ENCODE data around the gene MXI1. TPM values are rescaled to one million over a fixed set of nuclear protein-coding genes. Genes with fewer than 3 reads are reported as not detected.
A peak's percentile ranks its signal among the peaks of the same experiment; 100 is the strongest.

Gene MXI1
- total RNA-seq, 2 experiments from 2014 or later, result 11.7 to 22.3 TPM

DNA sequence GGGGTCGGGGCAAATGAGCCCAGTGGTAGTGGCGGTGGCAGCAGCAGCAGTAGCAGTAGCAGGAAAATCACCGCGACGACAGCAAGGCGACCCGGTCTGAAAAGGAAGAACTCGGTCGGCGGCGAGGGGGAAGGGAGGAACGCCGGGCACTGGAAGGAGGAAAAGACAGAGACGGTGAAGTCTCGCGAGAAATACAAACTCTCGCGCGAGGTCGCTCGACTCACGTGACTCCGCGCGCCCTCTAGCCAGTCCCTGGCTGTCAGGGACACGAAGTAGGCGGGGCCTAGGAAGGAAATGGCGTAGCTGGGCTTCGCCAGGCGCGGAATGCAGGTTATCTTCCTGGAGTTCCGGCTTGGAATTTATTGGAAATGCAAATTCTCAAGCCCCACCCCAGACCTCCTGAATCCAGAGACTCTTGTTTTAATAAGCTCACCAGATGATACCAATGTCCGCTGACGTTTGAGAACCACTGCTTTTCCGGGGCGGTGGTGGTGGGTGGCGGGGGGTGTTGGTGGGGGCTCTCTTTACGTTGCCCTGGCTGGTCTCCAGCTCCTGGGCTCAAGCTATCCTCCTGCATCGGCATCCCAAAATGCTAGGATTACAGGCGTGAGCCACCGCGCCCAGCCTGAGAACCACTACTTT lies 97.5 kb downstream of the MXI1 start, which contains the start of gene SMNDC1:
Gene SMNDC1 (minus strand): TSS at position 141 of the 642 bp plus-strand sequence. CDS start 1,333 bp downstream, outside the sequence.
- Histone ChIP-seq H2AFZ (ENCODE audit: low read length) (peak within 1 kb of the TSS; percentile 87), H3K9me3 (ENCODE audit: low read length) (no peaks in the 10 kb centered on the region), H3K9me2 (ENCODE audit: insufficient read depth, low read length) (no peaks in the 10 kb centered on the region), H3K36me3 (ENCODE audit: insufficient read depth, low read length) (peaks cover 40% of the 10 kb centered on the region), H4K20me1 (ENCODE audit: insufficient read depth, low read length) (peaks cover 38% of the 10 kb centered on the region), H3K4me2 (ENCODE audit: low read length) (peak within 1 kb of the TSS; percentile 89), H3K27ac (ENCODE audit: low read depth, low read length, poor library complexity, severe bottlenecking) (peak within 1 kb of the TSS; percentile 69), H3K79me2 (ENCODE audit: insufficient read depth, low read depth, low read length) (peaks cover 48% of the 10 kb centered on the region), H3K4me3 (ENCODE audit: low read depth, low read length, poor library complexity, severe bottlenecking) (peak within 1 kb of the TSS; percentile 99), H3K4me1 (ENCODE audit: insufficient read depth, low read length, poor library complexity, severe bottlenecking) (peaks cover 49% of the 10 kb centered on the region)
- ChIA-PET POLR2A (interaction anchor here (0.6 to 1.8 kb wide), 23 partner anchors 8 to 345 kb away, joined by 3 to 18 read pairs (median 4); partner anchors contain the start of gene RBM20), CTCF (ENCODE audit: unreplicated experiment) (interaction anchor here (0.5 to 1.1 kb wide), 4 partner anchors 46 to 242 kb away, joined by 3 to 6 read pairs (median 4); no protein-coding TSS in a partner anchor)
- BruUV-seq (replicated peaks), result no TSS peak
- intact Hi-C loops (cut with micrococcal nuclease; ENCODE audit: unreplicated experiment), result loop anchor here (2.0 to 10.0 kb wide), 4 partner anchors 98 to 610 kb away; partner anchors contain the start of genes BBIP1, MXI1 and SHOC2
- TF ChIP-seq, protein P1, sequence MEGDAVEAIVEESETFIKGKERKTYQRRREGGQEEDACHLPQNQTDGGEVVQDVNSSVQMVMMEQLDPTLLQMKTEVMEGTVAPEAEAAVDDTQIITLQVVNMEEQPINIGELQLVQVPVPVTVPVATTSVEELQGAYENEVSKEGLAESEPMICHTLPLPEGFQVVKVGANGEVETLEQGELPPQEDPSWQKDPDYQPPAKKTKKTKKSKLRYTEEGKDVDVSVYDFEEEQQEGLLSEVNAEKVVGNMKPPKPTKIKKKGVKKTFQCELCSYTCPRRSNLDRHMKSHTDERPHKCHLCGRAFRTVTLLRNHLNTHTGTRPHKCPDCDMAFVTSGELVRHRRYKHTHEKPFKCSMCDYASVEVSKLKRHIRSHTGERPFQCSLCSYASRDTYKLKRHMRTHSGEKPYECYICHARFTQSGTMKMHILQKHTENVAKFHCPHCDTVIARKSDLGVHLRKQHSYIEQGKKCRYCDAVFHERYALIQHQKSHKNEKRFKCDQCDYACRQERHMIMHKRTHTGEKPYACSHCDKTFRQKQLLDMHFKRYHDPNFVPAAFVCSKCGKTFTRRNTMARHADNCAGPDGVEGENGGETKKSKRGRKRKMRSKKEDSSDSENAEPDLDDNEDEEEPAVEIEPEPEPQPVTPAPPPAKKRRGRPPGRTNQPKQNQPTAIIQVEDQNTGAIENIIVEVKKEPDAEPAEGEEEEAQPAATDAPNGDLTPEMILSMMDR (conservative IDR thresholded peaks at IDR 0.05; ENCODE audit: low read length), result no peak
- no peak for TF ChIP-seq EZH2phosphoT487 (IDR thresholded peaks at IDR 0.05; ENCODE audit: borderline replicate concordance, low read depth, low read length)
- peak; percentile 99 for DNase-seq (ENCODE audit: low spot score)

DNA sequence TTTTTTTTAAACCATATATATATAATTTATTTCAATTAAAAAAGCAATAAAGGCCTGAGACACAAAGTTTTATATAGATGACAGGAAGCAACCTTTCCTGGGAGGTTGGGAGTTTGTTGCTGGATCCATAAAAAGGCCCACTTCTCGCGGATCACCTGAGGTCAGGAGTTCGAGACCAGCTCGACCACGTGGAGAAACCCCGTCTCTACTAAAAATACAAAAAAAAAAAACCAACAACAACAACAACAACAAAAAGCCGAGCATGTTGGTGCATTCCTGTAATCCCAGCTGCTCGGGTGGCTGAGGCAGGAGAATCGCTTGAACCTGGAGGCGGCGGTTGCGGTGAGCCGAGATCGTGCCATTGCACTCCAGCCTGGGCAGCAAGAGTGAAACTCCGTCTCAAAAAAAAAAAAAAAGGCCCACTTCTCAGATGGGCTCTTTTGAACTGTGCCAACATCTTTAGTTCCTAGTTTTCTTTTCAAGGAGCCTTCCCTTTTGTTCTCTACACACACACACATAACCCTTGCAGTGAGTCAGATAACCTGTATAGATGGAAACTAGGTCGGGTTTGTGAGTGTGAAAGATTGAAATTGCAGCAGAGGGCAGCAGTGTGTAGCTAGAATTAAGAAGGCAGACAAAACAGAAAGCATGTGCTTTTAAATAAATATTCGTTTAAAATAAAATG lies 98.5 kb downstream of the MXI1 start:
- Histone ChIP-seq H3K27ac (ENCODE audit: low read depth, low read length, poor library complexity, severe bottlenecking) (peak overlapping the region; percentile 69), H4K20me1 (ENCODE audit: insufficient read depth, low read length) (peaks cover 31% of the 10 kb centered on the region), H3K9me3 (ENCODE audit: low read length) (no peaks in the 10 kb centered on the region), H3K79me2 (ENCODE audit: insufficient read depth, low read depth, low read length) (peaks cover 38% of the 10 kb centered on the region), H3K36me3 (ENCODE audit: insufficient read depth, low read length) (peaks cover 30% of the 10 kb centered on the region), H3K4me3 (ENCODE audit: low read depth, low read length, poor library complexity, severe bottlenecking) (peak overlapping the region; percentile 37), H3K9me2 (ENCODE audit: insufficient read depth, low read length) (no peaks in the 10 kb centered on the region), H2AFZ (ENCODE audit: low read length) (peak overlapping the region; percentile 87), H3K4me1 (ENCODE audit: insufficient read depth, low read length, poor library complexity, severe bottlenecking) (peaks cover 53% of the 10 kb centered on the region), H3K4me2 (ENCODE audit: low read length) (peak overlapping the region; percentile 78)
- intact Hi-C loops (cut with micrococcal nuclease; ENCODE audit: unreplicated experiment), result loop anchor here (1.0 to 10.0 kb wide), 6 partner anchors 99 to 609 kb away; partner anchors contain the start of genes BBIP1, MXI1 and SHOC2
- ChIA-PET CTCF (ENCODE audit: unreplicated experiment) (interaction anchor here (1.1 kb wide), 1 partner anchor 241 kb away, joined by 6 read pairs; no protein-coding TSS in a partner anchor), POLR2A (interaction anchor here (0.7 to 1.7 kb wide), 21 partner anchors 9 to 352 kb away, joined by 3 to 18 read pairs (median 4); partner anchors contain the start of gene SMC3)
- BruUV-seq (replicated peaks), result no TSS peak
- DNase-seq (ENCODE audit: low spot score), result peak; percentile 86
- no peak for TF ChIP-seq EZH2phosphoT487 (IDR thresholded peaks at IDR 0.05; ENCODE audit: borderline replicate concordance, low read depth, low read length)
- TF ChIP-seq, protein P1 (conservative IDR thresholded peaks at IDR 0.05; ENCODE audit: low read length), result peak; percentile 95

Data from OCI-LY7 (cell line).